K562 (cell line): ENCODE measurements around the gene KIF1A. TPM values are rescaled to one million over a fixed set of nuclear protein-coding genes. Genes with fewer than 3 reads are reported as not detected.

Experiments used
- ATAC-seq: fragments of 200-7000 bp; cut with Tn5 transposase; 3 replicates; pipeline ENCODE4 v1.9.1; 2020; ENCODE audit warnings: moderate library complexity
- BruUV-seq: library from RNA; stranded (reverse); fragments of 400-500 nt; replicated peaks from 2 replicates; lab custom pipeline; 2021; lab: Mats Ljungman, UMichigan
- CTCF ChIA-PET: fragments of 300-600 bp; formaldehyde crosslinking; extraction: SDS; loops from one replicate; lab custom pipeline; 2021; ENCODE audit warnings: low intra/inter-chr PET ratio; lab: Yijun Ruan, JAX
- POLR2A ChIA-PET: fragments of 300-600, 350-650 bp; sonication (Branson Sonifier 250); formaldehyde crosslinking; extraction: SDS; loops from one replicate; lab custom pipeline; 2021; ENCODE audit warnings: antibody characterized with exemption, inconsistent platforms; lab: Yijun Ruan, JAX
- DNase-seq, 4 experiments: peaks; one replicate each; pipeline versions ENCODE4 v3.0.0 to v3.0.0-alpha.2; 2011 to 2018; ENCODE audit warnings: low spot score in 3 of 4, mixed read lengths in 3 of 4; ENCODE audit errors: extremely low read depth in 1 of 4
- FAIRE-seq: peaks from 2 replicates; lab custom pipeline; 2011; peaks lifted over from hg19 to GRCh38; lab: Jason Lieb, UNC
- H2AFZ ChIP-seq: 2 replicates; pipeline ENCODE4 v1.6.0; 2011; ENCODE audit warnings: low read depth, low read length, control low read depth, inconsistent platforms
- H3K27ac ChIP-seq: fragments of 200-600 bp; 3 replicates; pipeline ENCODE4 v1.8.0; 2011; ENCODE audit warnings: low read depth, mild to moderate bottlenecking, control low read depth, inconsistent platforms, low read length, moderate library complexity, mixed read lengths; ENCODE audit errors: extremely low read depth
- H3K27me3 ChIP-seq, 2 experiments: fragments of 300-600 bp in 1 of 2; 2 replicates in 1 of 2; 3 replicates in 1 of 2; pipeline versions ENCODE4 v1.6.0 to v1.8.0; 2011; ENCODE audit warnings: inconsistent platforms in 2 of 2, low read length in 2 of 2, mild to moderate bottlenecking in 1 of 2, mixed read lengths in 1 of 2, moderate library complexity in 1 of 2; ENCODE audit not compliant: control insufficient read depth in 2 of 2, insufficient read depth in 2 of 2
- H3K36me3 ChIP-seq: fragments of 300-600 bp; 3 replicates; pipeline ENCODE4 v1.8.0; 2011; ENCODE audit warnings: mild to moderate bottlenecking, low read length, inconsistent platforms; ENCODE audit not compliant: control insufficient read depth, insufficient read depth
- H3K4me1 ChIP-seq, 2 experiments: fragments of 200-600 bp in 1 of 2; replicated peaks in 1 of 2; 2 replicates in 1 of 2; 3 replicates in 1 of 2; pipeline versions ENCODE4 v1.5.1 to v1.8.0; 2011; ENCODE audit warnings: inconsistent platforms in 2 of 2, low read length in 2 of 2, mild to moderate bottlenecking in 1 of 2, mixed read lengths in 1 of 2, moderate library complexity in 1 of 2; ENCODE audit not compliant: control insufficient read depth in 2 of 2, insufficient read depth in 2 of 2
- H3K4me2 ChIP-seq: 2 replicates; pipeline ENCODE4 v1.6.1; 2011; ENCODE audit warnings: low read length, control low read depth, inconsistent platforms, mixed read lengths; ENCODE audit not compliant: insufficient read depth
- H3K4me3 ChIP-seq: fragments of 200-600 bp; sonication (generic), shearing (Covaris generic); 2 replicates; pipeline ENCODE4 v1.5.1; 2016; ENCODE audit warnings: control low read depth, inconsistent platforms
- H3K79me2 ChIP-seq: fragments of 200-600 bp; 3 replicates; pipeline ENCODE4 v1.8.0; 2011; ENCODE audit warnings: low read length, inconsistent platforms; ENCODE audit not compliant: control insufficient read depth, insufficient read depth
- H3K9ac ChIP-seq, 2 experiments: 2 replicates each; pipeline versions ENCODE4 v1.6.0 to v1.6.1; 2011; ENCODE audit warnings: low read depth in 2 of 2, low read length in 2 of 2, control low read depth in 1 of 2, inconsistent platforms in 1 of 2, mild to moderate bottlenecking in 1 of 2, mixed read lengths in 1 of 2; ENCODE audit not compliant: insufficient read depth in 1 of 2
- H3K9me1 ChIP-seq: one replicate; pipeline ENCODE4 v1.6.0; 2011; ENCODE audit warnings: inconsistent platforms, mild to moderate bottlenecking, low read length, moderate library complexity; ENCODE audit not compliant: control insufficient read depth, insufficient read depth
- H3K9me3 ChIP-seq: replicated peaks from 2 replicates; pipeline ENCODE4 v1.5.1; 2011; ENCODE audit warnings: low read depth, low read length, inconsistent platforms; ENCODE audit not compliant: control insufficient read depth, insufficient read depth
- H4K20me1 ChIP-seq: replicated peaks from 2 replicates; pipeline ENCODE4 v1.6.1; 2011; ENCODE audit warnings: low read length, inconsistent platforms, mixed read lengths; ENCODE audit not compliant: control insufficient read depth, insufficient read depth
- E2F3 ChIP-seq: fragments of 250-450 bp; sonication (Bioruptor Pico); IDR thresholded peaks from 2 replicates; pipeline ENCODE4 v1.4.0; 2020; ENCODE audit warnings: mild to moderate bottlenecking
- IRF2 ChIP-seq: sonication (generic); formaldehyde crosslinking; IDR thresholded peaks from 2 replicates; pipeline ENCODE4 v1.8.1; 2022; ENCODE audit warnings: mild to moderate bottlenecking, missing genetic modification reagents
- NFATC3 ChIP-seq: fragments of 450-650 bp; IDR thresholded peaks from 2 replicates; pipeline ENCODE4 v1.6.1; 2017; ENCODE audit warnings: mild to moderate bottlenecking
- NR3C1 ChIP-seq: sonication (generic); formaldehyde crosslinking; IDR thresholded peaks from 2 replicates; pipeline ENCODE4 v1.8.1; 2022; ENCODE audit warnings: missing genetic modification reagents
- PTBP1 ChIP-seq: fragments of 200-400 bp; formaldehyde crosslinking; IDR thresholded peaks from 2 replicates; pipeline ENCODE4 v1.6.1; 2017; ENCODE audit warnings: low read depth, low read length
- TSC22D4 ChIP-seq: fragments of 450-650 bp; IDR thresholded peaks from 2 replicates; pipeline ENCODE4 v1.6.1; 2016; ENCODE audit warnings: missing genetic modification characterization, missing biosample characterization, control low read depth
- XRCC4 ChIP-seq: IDR thresholded peaks from one replicate; pipeline ENCODE4 v1.6.1; 2011; ENCODE audit not compliant: insufficient read depth, insufficient read length; ENCODE audit errors: extremely low read depth
- ZKSCAN3 ChIP-seq: fragments of 250-450 bp; sonication (Bioruptor Pico); IDR thresholded peaks from 2 replicates; pipeline ENCODE4 v1.4.0; 2020
- ZNF253 ChIP-seq: fragments of 250-450 bp; sonication (Bioruptor Pico); conservative IDR thresholded peaks from 2 replicates; pipeline ENCODE4 v1.6.1; 2021; ENCODE audit warnings: mild to moderate bottlenecking
- WGBS: fragments of 100-300 bp; shearing (Covaris generic); methylation state at CpG from one replicate; pipeline ENCODE4 v1.1.6; 2016; ENCODE audit warnings: low coverage, mixed read lengths; ENCODE audit not compliant: insufficient coverage; ENCODE audit errors: missing lambda C conversion rate; 5-methylcytosine and 5-hydroxymethylcytosine counted together
- in situ Hi-C: fragments of 300-500 bp; cut with MboI; formaldehyde crosslinking; loops from 4 replicates; pipeline ENCODE4 v1.15.0; 2018; ENCODE audit warnings: inconsistent platforms, mixed read lengths
- intact Hi-C: fragments of 100-400 bp; cut with micrococcal nuclease; formaldehyde crosslinking; loops from 2 replicates; pipeline ENCODE4 v1.14.2; 2022
- polyA plus RNA-seq, 8 experiments: library from polyadenylated mRNA; depleted of rRNA in 4 of 8; stranded (reverse) in 5 of 8; unstranded in 3 of 8; fragments of >200 nt; fragmentation: Nextera tagmentation in 2 of 8; fragmentation: Illumina TruSeq in 1 of 8; extraction: Ambion mirVana in 2 of 8; extraction: Trizol in 1 of 8; gene quantifications; 2 replicates each; pipeline versions ENCODE4 v1.2.1 to v1.2.3, GENCODE V29; 2011 to 2014; ENCODE audit warnings: inconsistent platforms in 1 of 8, missing spikeins in 1 of 8
- total RNA-seq, 7 experiments: library from RNA; depleted of rRNA in 6 of 7; stranded (reverse); fragments of >200 nt in 6 of 7; fragmentation: Illumina TruSeq in 2 of 7; extraction: Trizol in 2 of 7; gene quantifications; 2 replicates each; pipeline versions ENCODE4 v1.2.1 to v1.2.3, GENCODE V29; 2011 to 2021; ENCODE audit warnings: low replicate concordance in 1 of 7
- TF ChIP-seq, protein P1 (sequence below): sonication (generic); formaldehyde crosslinking; IDR thresholded peaks from 2 replicates; pipeline ENCODE4 v1.8.0; 2022; ENCODE audit warnings: mild to moderate bottlenecking, low read depth, missing genetic modification reagents
- TF ChIP-seq, protein P2 (sequence below): fragments of 250-450 bp; sonication (Bioruptor Pico); IDR thresholded peaks from 2 replicates; pipeline ENCODE4 v1.4.0; 2020; ENCODE audit warnings: mild to moderate bottlenecking, moderate library complexity, borderline replicate concordance
- TF ChIP-seq, protein P3 (sequence below): fragments of 250-450 bp; sonication (Bioruptor Pico); IDR thresholded peaks from 2 replicates; pipeline ENCODE4 v1.5.0; 2020; ENCODE audit warnings: mild to moderate bottlenecking
- TF ChIP-seq, protein P4 (sequence below): sonication (generic); formaldehyde crosslinking; IDR thresholded peaks from 2 replicates; pipeline ENCODE4 v1.8.1; 2023; ENCODE audit warnings: mild to moderate bottlenecking, missing genetic modification reagents

KIF1A gene
- total and polyA plus RNA-seq, 9 of the 15 experiments (the other 6 are each of a cell fraction or from before 2014, with no cell fraction given) = 0.07 to 1.4 (median 0.45) TPM; not detected in 2

DNA sequence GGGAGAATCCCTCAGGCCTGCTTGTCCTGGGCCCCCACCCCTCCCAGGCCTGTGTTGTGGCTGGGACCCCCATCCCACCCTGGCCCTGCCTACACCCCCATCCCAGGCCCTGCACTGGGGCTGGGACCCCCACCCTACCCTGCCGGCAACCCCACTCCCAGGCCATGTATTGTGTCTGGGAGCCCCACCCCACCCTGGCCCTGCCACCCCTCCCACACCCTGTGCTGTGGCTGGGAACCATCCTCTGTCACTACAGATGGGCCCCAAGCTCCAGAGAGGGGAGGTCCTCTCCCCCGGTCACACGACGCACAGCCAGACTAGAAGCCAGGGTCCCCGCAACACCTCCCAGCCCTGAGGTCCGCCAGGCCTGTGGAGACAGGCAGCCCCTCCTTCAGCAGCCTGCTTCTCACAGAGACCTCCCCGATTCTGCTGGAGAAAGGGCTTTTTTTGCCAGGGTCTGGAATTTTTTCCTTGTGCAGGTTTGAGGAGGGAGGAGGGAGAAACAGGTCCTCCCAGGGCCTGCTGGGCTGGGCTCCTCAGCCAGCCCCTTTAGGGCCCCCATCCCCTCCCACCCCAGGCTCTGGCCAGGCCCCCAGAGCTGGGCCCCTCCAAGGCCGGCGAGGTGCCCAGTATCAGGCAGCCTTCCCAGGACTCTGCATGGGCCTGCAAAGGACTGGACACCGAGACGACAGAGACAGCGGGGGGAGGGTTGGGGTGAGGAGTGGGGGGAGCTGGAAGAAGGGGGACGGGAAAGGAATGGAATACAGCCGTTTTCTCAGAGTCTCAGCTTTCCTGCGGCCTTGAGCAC, 28.0 kb downstream of the KIF1A start:
- Histone ChIP-seq H4K20me1 (no peaks in the 10 kb centered on the region), H3K9ac (no peak overlapping the region), H3K4me1 (peaks cover 0 to 4% of the 10 kb centered on the region in 2 experiments; a peak in 1 of 5 replicates), H3K9me3 (no peaks in the 10 kb centered on the region), H2AFZ (no peak overlapping the region), H3K27ac (no peak overlapping the region), H3K79me2 (no peaks in the 10 kb centered on the region), H3K36me3 (no peaks in the 10 kb centered on the region), H3K27me3 (peaks cover 0 to 53% of the 10 kb centered on the region in 2 experiments; a peak in 2 of 5 replicates), H3K4me3 (no peak overlapping the region), H3K9me1 (no peaks in the 10 kb centered on the region), H3K4me2 (no peak overlapping the region)
- WGBS = 0% methylated on average over 5 of the region's 15 CpGs
- TF ChIP-seq ZNF253 (no peak), ZKSCAN3 (CRISPR knock-in tag) (no peak), NR3C1 (no peak), XRCC4 (no peak), PTBP1 (no peak), NFATC3 (no peak), IRF2 (CRISPR knock-in tag) (no peak), E2F3 (no peak), TSC22D4 (tag) (no peak)
- TF ChIP-seq, protein P1, sequence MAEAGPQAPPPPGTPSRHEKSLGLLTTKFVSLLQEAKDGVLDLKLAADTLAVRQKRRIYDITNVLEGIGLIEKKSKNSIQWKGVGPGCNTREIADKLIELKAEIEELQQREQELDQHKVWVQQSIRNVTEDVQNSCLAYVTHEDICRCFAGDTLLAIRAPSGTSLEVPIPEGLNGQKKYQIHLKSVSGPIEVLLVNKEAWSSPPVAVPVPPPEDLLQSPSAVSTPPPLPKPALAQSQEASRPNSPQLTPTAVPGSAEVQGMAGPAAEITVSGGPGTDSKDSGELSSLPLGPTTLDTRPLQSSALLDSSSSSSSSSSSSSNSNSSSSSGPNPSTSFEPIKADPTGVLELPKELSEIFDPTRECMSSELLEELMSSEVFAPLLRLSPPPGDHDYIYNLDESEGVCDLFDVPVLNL (CRISPR knock-in tag) = no peak
- TF ChIP-seq, protein P2, sequence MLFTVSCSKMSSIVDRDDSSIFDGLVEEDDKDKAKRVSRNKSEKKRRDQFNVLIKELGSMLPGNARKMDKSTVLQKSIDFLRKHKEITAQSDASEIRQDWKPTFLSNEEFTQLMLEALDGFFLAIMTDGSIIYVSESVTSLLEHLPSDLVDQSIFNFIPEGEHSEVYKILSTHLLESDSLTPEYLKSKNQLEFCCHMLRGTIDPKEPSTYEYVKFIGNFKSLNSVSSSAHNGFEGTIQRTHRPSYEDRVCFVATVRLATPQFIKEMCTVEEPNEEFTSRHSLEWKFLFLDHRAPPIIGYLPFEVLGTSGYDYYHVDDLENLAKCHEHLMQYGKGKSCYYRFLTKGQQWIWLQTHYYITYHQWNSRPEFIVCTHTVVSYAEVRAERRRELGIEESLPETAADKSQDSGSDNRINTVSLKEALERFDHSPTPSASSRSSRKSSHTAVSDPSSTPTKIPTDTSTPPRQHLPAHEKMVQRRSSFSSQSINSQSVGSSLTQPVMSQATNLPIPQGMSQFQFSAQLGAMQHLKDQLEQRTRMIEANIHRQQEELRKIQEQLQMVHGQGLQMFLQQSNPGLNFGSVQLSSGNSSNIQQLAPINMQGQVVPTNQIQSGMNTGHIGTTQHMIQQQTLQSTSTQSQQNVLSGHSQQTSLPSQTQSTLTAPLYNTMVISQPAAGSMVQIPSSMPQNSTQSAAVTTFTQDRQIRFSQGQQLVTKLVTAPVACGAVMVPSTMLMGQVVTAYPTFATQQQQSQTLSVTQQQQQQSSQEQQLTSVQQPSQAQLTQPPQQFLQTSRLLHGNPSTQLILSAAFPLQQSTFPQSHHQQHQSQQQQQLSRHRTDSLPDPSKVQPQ (CRISPR knock-in tag) = no peak
- TF ChIP-seq, protein P3, sequence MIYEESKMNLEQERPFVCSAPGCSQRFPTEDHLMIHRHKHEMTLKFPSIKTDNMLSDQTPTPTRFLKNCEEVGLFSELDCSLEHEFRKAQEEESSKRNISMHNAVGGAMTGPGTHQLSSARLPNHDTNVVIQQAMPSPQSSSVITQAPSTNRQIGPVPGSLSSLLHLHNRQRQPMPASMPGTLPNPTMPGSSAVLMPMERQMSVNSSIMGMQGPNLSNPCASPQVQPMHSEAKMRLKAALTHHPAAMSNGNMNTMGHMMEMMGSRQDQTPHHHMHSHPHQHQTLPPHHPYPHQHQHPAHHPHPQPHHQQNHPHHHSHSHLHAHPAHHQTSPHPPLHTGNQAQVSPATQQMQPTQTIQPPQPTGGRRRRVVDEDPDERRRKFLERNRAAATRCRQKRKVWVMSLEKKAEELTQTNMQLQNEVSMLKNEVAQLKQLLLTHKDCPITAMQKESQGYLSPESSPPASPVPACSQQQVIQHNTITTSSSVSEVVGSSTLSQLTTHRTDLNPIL (CRISPR knock-in tag) = no peak
- TF ChIP-seq, protein P4, sequence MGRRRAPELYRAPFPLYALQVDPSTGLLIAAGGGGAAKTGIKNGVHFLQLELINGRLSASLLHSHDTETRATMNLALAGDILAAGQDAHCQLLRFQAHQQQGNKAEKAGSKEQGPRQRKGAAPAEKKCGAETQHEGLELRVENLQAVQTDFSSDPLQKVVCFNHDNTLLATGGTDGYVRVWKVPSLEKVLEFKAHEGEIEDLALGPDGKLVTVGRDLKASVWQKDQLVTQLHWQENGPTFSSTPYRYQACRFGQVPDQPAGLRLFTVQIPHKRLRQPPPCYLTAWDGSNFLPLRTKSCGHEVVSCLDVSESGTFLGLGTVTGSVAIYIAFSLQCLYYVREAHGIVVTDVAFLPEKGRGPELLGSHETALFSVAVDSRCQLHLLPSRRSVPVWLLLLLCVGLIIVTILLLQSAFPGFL (CRISPR knock-in tag) = no peak
- FAIRE-seq = no peak
- CTCF ChIA-PET = no interaction called here
- POLR2A ChIA-PET = no interaction called here
- BruUV-seq = no TSS peak
- intact Hi-C loops = no loop called here
- ATAC-seq = no peak
- in situ Hi-C loops = no loop called here
- DNase-seq = no peak
